Astrocyte (in vitro differentiated cells and primary cell): ENCODE measurements around the gene ANAPC16. TPM values are rescaled to one million over a fixed set of nuclear protein-coding genes. Genes with fewer than 3 reads are reported as not detected.

Source experiments
- DNase-seq: peaks from one replicate; pipeline ENCODE4 v3.0.0-alpha.2; 2010; ENCODE audit warnings: low read depth
- FAIRE-seq: peaks from 2 replicates; lab custom pipeline; 2011; peaks lifted over from hg19 to GRCh38; lab: Jason Lieb, UNC
- H2AFZ ChIP-seq: 2 replicates; pipeline ENCODE4 v1.6.0; 2012; ENCODE audit warnings: low read depth, low read length, inconsistent platforms
- H3K27ac ChIP-seq: 2 replicates; pipeline ENCODE4 v1.5.1; 2011; ENCODE audit warnings: low read depth, low read length, inconsistent platforms
- H3K27me3 ChIP-seq: 2 replicates; pipeline ENCODE4 v1.6.0; 2011; ENCODE audit warnings: low read length, inconsistent platforms; ENCODE audit not compliant: insufficient read depth
- H3K36me3 ChIP-seq: 2 replicates; pipeline ENCODE4 v1.5.1; 2011; ENCODE audit warnings: low read length, inconsistent platforms; ENCODE audit not compliant: insufficient read depth
- H3K4me1 ChIP-seq: 2 replicates; pipeline ENCODE4 v1.5.1; 2011; ENCODE audit warnings: low read length, inconsistent platforms; ENCODE audit not compliant: insufficient read depth
- H3K4me2 ChIP-seq: 2 replicates; pipeline ENCODE4 v1.6.0; 2012; ENCODE audit warnings: low read length, inconsistent platforms
- H3K4me3 ChIP-seq: 2 replicates; pipeline ENCODE4 v1.5.1; 2011; ENCODE audit warnings: low read depth, mild to moderate bottlenecking, low read length, inconsistent platforms; ENCODE audit not compliant: insufficient read depth
- H3K79me2 ChIP-seq: 2 replicates; pipeline ENCODE4 v1.6.0; 2012; ENCODE audit warnings: mild to moderate bottlenecking, low read length, inconsistent platforms; ENCODE audit not compliant: insufficient read depth
- H3K9ac ChIP-seq: 2 replicates; pipeline ENCODE4 v1.6.0; 2012; ENCODE audit warnings: mild to moderate bottlenecking, low read length, inconsistent platforms
- H3K9me3 ChIP-seq: 2 replicates; pipeline ENCODE4 v1.5.1; 2012; ENCODE audit warnings: low read depth, mild to moderate bottlenecking, low read length, inconsistent platforms; ENCODE audit not compliant: insufficient read depth
- H4K20me1 ChIP-seq: 2 replicates; pipeline ENCODE4 v1.6.0; 2012; ENCODE audit warnings: low read length, inconsistent platforms; ENCODE audit not compliant: insufficient read depth
- H3K27ac Mint-ChIP-seq: one replicate; pipeline ENCODE4 v1.8.0; 2021; ENCODE audit warnings: mild to moderate bottlenecking, mixed read lengths; ENCODE audit not compliant: unreplicated experiment
- H3K27me3 Mint-ChIP-seq: one replicate; pipeline ENCODE4 v1.8.0; 2021; ENCODE audit warnings: low read depth, mixed read lengths; ENCODE audit not compliant: unreplicated experiment
- H3K36me3 Mint-ChIP-seq: one replicate; pipeline ENCODE4 v1.8.0; 2021; ENCODE audit warnings: low read depth, mixed read lengths; ENCODE audit not compliant: unreplicated experiment
- H3K4me1 Mint-ChIP-seq: one replicate; pipeline ENCODE4 v1.8.0; 2021; ENCODE audit warnings: low read depth, mixed read lengths; ENCODE audit not compliant: unreplicated experiment
- H3K4me3 Mint-ChIP-seq: one replicate; pipeline ENCODE4 v1.8.0; 2021; ENCODE audit warnings: mild to moderate bottlenecking, moderate library complexity, mixed read lengths; ENCODE audit not compliant: unreplicated experiment
- H3K9me3 Mint-ChIP-seq: one replicate; pipeline ENCODE4 v1.8.0; 2021; ENCODE audit warnings: mild to moderate bottlenecking, mixed read lengths; ENCODE audit not compliant: unreplicated experiment
- EZH2 ChIP-seq: IDR thresholded peaks from 2 replicates; pipeline ENCODE4 v1.6.1; 2012; ENCODE audit warnings: mild to moderate bottlenecking, low read length, inconsistent platforms; ENCODE audit not compliant: insufficient read depth
- total RNA-seq: library from RNA; stranded (reverse); gene quantifications from 2 replicates; pipeline ENCODE4 v1.2.1, GENCODE V29; 2021
- TF ChIP-seq, protein P1 (sequence below): IDR thresholded peaks from 2 replicates; pipeline ENCODE4 v1.5.1; 2011; ENCODE audit warnings: low read depth, mild to moderate bottlenecking, inconsistent platforms, low read length, moderate library complexity; ENCODE audit not compliant: insufficient read depth

ANAPC16 gene
- total RNA-seq, 1 donor from 2014 or later: 47.3 TPM

DNA sequence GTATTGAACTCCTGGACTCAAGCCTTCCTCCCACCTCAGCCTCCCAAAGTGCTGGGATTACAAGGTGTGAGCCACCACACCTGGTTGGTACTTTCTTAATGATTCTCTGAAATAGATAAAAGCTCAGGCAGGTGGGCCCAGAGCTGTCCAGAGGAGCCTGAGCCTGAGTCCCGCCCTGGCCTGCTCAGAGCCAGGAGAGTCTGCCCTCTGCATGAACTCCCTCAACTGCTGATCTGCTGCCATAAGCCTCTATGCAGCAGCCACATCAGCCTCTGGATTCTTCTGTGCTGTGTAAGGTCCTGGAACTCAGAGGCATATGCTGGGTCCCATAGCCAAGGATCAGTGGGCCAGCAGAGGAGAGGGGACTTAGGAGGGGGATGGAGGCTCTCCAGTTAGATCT, 34.9 kb downstream of the ANAPC16 start:
- no peaks in the 10 kb centered on the region for H4K20me1 ChIP-seq
- DNase-seq (peak; percentile 86), FAIRE-seq (no peak)
- no peak overlapping the region for H3K4me2 ChIP-seq
- no peaks in the 10 kb centered on the region for H3K9me3 ChIP-seq
- Mint-ChIP-seq H3K4me1 (peaks cover 29% of the 10 kb centered on the region), H3K9me3 (no peaks in the 10 kb centered on the region), H3K27ac (peak overlapping the region; percentile 34), H3K27me3 (peaks cover 3% of the 10 kb centered on the region), H3K36me3 (no peaks in the 10 kb centered on the region), H3K4me3 (no peak overlapping the region)
- H3K36me3 ChIP-seq: no peaks in the 10 kb centered on the region
- TF ChIP-seq EZH2: no peak
- TF ChIP-seq, protein P1, sequence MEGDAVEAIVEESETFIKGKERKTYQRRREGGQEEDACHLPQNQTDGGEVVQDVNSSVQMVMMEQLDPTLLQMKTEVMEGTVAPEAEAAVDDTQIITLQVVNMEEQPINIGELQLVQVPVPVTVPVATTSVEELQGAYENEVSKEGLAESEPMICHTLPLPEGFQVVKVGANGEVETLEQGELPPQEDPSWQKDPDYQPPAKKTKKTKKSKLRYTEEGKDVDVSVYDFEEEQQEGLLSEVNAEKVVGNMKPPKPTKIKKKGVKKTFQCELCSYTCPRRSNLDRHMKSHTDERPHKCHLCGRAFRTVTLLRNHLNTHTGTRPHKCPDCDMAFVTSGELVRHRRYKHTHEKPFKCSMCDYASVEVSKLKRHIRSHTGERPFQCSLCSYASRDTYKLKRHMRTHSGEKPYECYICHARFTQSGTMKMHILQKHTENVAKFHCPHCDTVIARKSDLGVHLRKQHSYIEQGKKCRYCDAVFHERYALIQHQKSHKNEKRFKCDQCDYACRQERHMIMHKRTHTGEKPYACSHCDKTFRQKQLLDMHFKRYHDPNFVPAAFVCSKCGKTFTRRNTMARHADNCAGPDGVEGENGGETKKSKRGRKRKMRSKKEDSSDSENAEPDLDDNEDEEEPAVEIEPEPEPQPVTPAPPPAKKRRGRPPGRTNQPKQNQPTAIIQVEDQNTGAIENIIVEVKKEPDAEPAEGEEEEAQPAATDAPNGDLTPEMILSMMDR: no peak
- no peaks in the 10 kb centered on the region for H3K79me2 ChIP-seq
- no peaks in the 10 kb centered on the region for H3K27me3 ChIP-seq
- H2AFZ ChIP-seq: no peak overlapping the region
- no peak overlapping the region for H3K4me3 ChIP-seq
- no peak overlapping the region for H3K9ac ChIP-seq
- H3K27ac ChIP-seq: no peak overlapping the region
- H3K4me1 ChIP-seq: peaks cover 5% of the 10 kb centered on the region

DNA sequence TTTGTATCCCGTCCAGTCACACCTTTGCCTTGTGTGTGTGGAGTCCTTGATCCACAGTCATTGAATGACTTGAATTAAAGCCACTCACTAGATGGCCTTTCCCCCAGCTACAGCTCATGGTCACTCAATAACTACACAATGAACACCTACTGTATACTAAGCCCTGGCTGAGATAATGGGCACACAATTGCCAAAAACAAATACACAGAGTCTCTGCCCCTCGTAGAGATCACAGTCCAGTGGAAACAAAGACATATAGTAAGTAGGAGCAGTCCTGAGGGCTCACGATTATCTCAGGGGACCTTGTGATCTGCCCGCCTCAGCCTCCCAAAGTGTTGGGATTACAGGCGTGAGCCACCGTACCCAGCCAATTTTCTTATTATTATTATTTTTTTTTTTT, 35.8 kb downstream of the ANAPC16 start:
- Mint-ChIP-seq H3K4me1 (peaks cover 26% of the 10 kb centered on the region), H3K4me3 (no peak overlapping the region), H3K27me3 (peaks cover 3% of the 10 kb centered on the region), H3K36me3 (no peaks in the 10 kb centered on the region), H3K27ac (peak overlapping the region; percentile 31), H3K9me3 (no peaks in the 10 kb centered on the region)
- FAIRE-seq (no peak), DNase-seq (no peak)
- H3K9ac ChIP-seq: no peak overlapping the region
- no peak overlapping the region for H3K4me2 ChIP-seq
- no peaks in the 10 kb centered on the region for H3K27me3 ChIP-seq
- no peaks in the 10 kb centered on the region for H4K20me1 ChIP-seq
- H3K4me1 ChIP-seq: peaks cover 5% of the 10 kb centered on the region
- TF ChIP-seq, protein P1: no peak
- TF ChIP-seq EZH2: no peak
- H3K4me3 ChIP-seq: no peak overlapping the region
- H3K36me3 ChIP-seq: no peaks in the 10 kb centered on the region
- no peaks in the 10 kb centered on the region for H3K79me2 ChIP-seq
- H2AFZ ChIP-seq: no peak overlapping the region
- no peak overlapping the region for H3K27ac ChIP-seq
- H3K9me3 ChIP-seq: no peaks in the 10 kb centered on the region

DNA sequence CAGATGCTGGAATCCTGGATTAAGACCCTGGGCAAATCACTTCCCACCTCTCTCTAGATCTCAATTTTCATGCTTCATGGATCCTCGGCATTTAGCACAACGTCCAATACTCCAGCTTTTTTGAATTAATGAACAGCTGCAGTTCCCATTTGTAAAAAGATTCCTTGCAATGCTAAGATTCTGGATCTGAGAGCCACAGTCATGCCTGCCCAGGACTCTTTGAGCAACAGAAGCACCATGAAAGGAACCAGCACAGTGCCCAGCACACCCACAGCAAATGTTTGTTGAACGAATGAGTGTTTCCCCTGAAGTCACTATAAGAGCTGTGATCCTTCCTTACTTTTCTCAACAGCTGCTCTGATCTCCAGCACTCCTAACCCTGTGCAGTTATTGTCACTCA, 37.2 kb downstream of the ANAPC16 start:
- no peak overlapping the region for H3K27ac Mint-ChIP-seq
- no peak overlapping the region for H3K9ac ChIP-seq
- no peak overlapping the region for H2AFZ ChIP-seq
- no peaks in the 10 kb centered on the region for H3K27me3 ChIP-seq
- H3K4me3 ChIP-seq: no peak overlapping the region
- H3K4me1 ChIP-seq: peaks cover 5% of the 10 kb centered on the region
- H3K9me3 ChIP-seq: no peaks in the 10 kb centered on the region
- H3K36me3 ChIP-seq: no peaks in the 10 kb centered on the region
- no peak overlapping the region for H3K27ac ChIP-seq
- no peaks in the 10 kb centered on the region for H3K36me3 Mint-ChIP-seq
- H3K4me1 Mint-ChIP-seq: peaks cover 26% of the 10 kb centered on the region
- H3K4me2 ChIP-seq: no peak overlapping the region
- FAIRE-seq (no peak), DNase-seq (no peak)
- no peak for TF ChIP-seq EZH2
- TF ChIP-seq, protein P1: no peak
- no peaks in the 10 kb centered on the region for H3K79me2 ChIP-seq
- H3K4me3 Mint-ChIP-seq: no peak overlapping the region
- peaks cover 3% of the 10 kb centered on the region for H3K27me3 Mint-ChIP-seq
- H3K9me3 Mint-ChIP-seq: no peaks in the 10 kb centered on the region
- no peaks in the 10 kb centered on the region for H4K20me1 ChIP-seq
